Hepatocyte (in vitro differentiated cells): ENCODE measurements around the gene IKZF3.

ENCODE experiments used
- CTCF ChIP-seq: fragments of 200-600 bp; sonication (generic); IDR thresholded peaks from 2 replicates; pipeline ENCODE4 v1.5.1; 2016; ENCODE audit warnings: antibody characterized with exemption, mild to moderate bottlenecking; ENCODE audit not compliant: poor library complexity
- EZH2 ChIP-seq: fragments of 200-600 bp; sonication (generic); IDR thresholded peaks from 2 replicates; pipeline ENCODE4 v1.6.1; 2016; ENCODE audit warnings: antibody characterized with exemption, mild to moderate bottlenecking, borderline replicate concordance
- EZH2phosphoT487 ChIP-seq: fragments of 200-600 bp; sonication (generic); IDR thresholded peaks from one replicate; pipeline ENCODE4 v1.6.1; 2018; ENCODE audit warnings: antibody characterized with exemption, mild to moderate bottlenecking, low read depth, moderate library complexity; ENCODE audit not compliant: unreplicated experiment, severe bottlenecking

GRCh38 chr17:39747745-39748144 lies 116.4 kb downstream of the IKZF3 start:
- TF ChIP-seq CTCF, result no peak
- no peak for TF ChIP-seq EZH2
- TF ChIP-seq EZH2phosphoT487, result no peak
